MM.1S (cell line): ENCODE data around the gene TSPAN19.

ENCODE experiments used
- EZH2 ChIP-seq: fragments of 300-600 bp; sonication (generic); optimal IDR thresholded peaks from 2 replicates; pipeline ENCODE3; 2017; ENCODE audit warnings: low read depth, mild to moderate bottlenecking, antibody characterized with exemption, low read length, mixed read lengths
- TF ChIP-seq, protein P1 (sequence below): fragments of 300-600 bp; sonication (generic); IDR thresholded peaks from 2 replicates; pipeline ENCODE4 v1.5.1; 2016; ENCODE audit warnings: antibody characterized with exemption, low read length, mixed read lengths

DNA sequence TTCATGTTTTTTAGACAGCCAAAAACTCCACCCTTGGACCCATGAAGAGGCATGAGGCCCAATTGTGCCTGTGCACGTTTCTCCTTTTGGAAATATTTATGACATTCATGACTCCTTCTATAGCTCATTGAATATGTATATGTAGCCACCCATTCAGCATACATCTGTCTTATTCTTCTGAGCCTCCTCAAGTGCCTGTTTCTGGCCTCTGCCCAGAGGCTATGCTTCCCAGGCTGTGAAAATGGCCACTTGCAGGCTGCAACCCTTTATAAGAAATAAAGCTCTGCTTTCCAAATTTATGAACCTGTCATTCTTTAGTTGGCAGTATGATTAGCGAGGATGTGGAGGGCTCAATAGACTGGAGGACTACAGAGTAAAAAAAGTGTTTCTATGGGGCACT is 35.3 kb downstream of the TSPAN19 start:
- TF ChIP-seq, protein P1, sequence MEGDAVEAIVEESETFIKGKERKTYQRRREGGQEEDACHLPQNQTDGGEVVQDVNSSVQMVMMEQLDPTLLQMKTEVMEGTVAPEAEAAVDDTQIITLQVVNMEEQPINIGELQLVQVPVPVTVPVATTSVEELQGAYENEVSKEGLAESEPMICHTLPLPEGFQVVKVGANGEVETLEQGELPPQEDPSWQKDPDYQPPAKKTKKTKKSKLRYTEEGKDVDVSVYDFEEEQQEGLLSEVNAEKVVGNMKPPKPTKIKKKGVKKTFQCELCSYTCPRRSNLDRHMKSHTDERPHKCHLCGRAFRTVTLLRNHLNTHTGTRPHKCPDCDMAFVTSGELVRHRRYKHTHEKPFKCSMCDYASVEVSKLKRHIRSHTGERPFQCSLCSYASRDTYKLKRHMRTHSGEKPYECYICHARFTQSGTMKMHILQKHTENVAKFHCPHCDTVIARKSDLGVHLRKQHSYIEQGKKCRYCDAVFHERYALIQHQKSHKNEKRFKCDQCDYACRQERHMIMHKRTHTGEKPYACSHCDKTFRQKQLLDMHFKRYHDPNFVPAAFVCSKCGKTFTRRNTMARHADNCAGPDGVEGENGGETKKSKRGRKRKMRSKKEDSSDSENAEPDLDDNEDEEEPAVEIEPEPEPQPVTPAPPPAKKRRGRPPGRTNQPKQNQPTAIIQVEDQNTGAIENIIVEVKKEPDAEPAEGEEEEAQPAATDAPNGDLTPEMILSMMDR: no peak
- no peak for TF ChIP-seq EZH2
